Activated CD8-positive, alpha-beta memory T cell treated with anti-CD3 and anti-CD28 coated beads, Interleukin-2, amount 50 U/mL, for 48 hours (primary cell): ENCODE data around the gene PTCH2.

ENCODE experiments used
- DNase-seq: peaks from one replicate; pipeline ENCODE4 v3.0.0-alpha.2; 2020

PTCH2 gene, protein sequence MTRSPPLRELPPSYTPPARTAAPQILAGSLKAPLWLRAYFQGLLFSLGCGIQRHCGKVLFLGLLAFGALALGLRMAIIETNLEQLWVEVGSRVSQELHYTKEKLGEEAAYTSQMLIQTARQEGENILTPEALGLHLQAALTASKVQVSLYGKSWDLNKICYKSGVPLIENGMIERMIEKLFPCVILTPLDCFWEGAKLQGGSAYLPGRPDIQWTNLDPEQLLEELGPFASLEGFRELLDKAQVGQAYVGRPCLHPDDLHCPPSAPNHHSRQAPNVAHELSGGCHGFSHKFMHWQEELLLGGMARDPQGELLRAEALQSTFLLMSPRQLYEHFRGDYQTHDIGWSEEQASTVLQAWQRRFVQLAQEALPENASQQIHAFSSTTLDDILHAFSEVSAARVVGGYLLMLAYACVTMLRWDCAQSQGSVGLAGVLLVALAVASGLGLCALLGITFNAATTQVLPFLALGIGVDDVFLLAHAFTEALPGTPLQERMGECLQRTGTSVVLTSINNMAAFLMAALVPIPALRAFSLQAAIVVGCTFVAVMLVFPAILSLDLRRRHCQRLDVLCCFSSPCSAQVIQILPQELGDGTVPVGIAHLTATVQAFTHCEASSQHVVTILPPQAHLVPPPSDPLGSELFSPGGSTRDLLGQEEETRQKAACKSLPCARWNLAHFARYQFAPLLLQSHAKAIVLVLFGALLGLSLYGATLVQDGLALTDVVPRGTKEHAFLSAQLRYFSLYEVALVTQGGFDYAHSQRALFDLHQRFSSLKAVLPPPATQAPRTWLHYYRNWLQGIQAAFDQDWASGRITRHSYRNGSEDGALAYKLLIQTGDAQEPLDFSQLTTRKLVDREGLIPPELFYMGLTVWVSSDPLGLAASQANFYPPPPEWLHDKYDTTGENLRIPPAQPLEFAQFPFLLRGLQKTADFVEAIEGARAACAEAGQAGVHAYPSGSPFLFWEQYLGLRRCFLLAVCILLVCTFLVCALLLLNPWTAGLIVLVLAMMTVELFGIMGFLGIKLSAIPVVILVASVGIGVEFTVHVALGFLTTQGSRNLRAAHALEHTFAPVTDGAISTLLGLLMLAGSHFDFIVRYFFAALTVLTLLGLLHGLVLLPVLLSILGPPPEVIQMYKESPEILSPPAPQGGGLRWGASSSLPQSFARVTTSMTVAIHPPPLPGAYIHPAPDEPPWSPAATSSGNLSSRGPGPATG

GRCh38 chr1:44842862-44843655 is at the start of gene PTCH2:
Gene PTCH2, minus strand, starts transcription at chr1:44843253. Its CDS starts 321 bp downstream, at chr1:44842932.
- DNase-seq = peak; percentile 67

DNA sequence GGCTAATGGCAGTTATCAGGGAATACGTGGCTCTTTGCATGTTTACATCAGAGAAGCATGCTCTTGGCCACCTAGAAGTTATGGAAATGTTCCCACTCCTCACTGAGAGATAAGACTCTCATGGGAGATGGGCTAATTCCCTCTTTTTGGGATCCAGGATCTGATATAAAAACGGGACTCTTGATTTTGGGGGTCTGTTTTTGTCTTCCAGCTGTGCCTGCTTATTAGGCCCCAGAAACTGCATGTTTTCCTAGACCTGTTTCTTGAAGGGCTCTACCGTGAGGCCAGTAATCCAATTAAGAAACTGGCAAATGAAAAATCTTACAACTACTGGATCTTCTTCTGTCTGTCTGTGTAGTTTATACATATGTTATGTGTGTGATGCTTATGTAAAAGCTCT is 47.0 kb upstream of the PTCH2 start:
- no peak for DNase-seq

DNA sequence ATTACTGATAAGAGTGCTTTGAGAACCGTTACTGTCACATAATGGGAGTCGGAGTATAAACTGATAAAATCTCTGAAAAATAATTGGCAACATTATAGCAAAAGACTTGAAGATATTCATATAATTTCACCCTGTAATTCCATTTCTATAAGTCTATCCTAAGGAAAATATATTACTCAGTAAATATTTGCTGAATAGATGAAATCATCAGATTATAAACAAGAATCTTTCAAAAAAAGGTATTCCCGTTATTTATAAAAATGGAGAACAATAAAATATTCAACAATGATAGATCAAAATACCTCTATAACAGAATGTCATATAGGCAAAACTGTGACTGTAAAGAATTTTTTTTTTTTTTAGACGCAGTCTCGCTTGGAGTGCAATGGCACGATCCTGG is 42.4 kb upstream of the PTCH2 start:
- no peak for DNase-seq

DNA sequence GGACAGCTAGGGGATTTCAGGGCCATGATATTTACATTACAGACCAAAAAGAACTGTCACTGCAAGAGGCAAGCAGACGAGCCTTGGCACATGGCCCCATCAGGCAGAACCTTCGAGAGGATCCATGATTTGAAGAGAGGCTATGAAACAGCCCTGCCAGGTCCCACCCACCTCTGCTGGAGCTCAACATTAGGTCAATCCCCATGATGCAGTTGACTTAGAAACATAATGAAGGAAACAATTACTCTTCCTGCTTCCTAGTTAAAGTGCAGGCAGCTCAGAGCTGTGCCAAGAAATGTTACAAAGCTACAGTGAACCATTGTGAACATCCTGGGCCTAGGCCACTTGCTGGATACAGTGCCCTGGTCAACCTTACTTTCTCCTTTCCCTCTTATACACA is 41.7 kb upstream of the PTCH2 start:
- DNase-seq = no peak

DNA sequence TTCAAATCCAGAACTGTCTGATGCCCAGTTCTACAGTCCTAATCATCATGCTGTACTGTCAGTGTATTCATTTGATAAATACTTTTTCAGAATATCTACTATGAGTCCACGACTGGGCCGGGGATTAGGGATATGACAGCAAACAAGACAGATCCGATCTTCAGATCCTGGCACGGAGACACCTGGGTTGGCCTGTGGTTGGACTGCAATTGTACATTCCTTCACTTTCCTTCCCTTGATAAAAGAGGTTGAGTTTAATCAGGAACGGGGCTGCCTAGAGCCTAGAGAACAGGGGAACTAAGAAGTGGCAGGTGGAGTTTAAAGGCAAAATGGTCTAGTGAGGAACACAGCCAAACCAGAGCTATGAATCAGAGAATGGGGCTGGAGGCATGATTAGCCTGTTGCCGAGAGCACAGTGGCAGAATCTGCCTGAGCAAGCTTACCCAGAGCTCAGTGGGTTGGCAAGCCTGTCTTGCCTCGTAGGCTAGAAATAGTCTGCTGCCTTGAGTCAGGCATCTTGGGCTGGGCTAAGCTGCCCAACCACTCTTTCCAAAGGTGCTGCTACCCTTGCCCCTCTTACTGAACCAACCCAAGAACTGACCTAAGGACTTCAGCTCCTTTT is 38.1 kb upstream of the PTCH2 start:
- DNase-seq = no peak

GRCh38 chr1:44874155-44874554 is 31.1 kb upstream of the PTCH2 start:
- no peak for DNase-seq

- DNase-seq = no peak
Measured at GRCh38 chr1:44870096-44870495, 27.0 kb upstream of the PTCH2 start.

- no peak for DNase-seq
Measured at GRCh38 chr1:44867801-44868200, 24.7 kb upstream of the PTCH2 start.

DNA sequence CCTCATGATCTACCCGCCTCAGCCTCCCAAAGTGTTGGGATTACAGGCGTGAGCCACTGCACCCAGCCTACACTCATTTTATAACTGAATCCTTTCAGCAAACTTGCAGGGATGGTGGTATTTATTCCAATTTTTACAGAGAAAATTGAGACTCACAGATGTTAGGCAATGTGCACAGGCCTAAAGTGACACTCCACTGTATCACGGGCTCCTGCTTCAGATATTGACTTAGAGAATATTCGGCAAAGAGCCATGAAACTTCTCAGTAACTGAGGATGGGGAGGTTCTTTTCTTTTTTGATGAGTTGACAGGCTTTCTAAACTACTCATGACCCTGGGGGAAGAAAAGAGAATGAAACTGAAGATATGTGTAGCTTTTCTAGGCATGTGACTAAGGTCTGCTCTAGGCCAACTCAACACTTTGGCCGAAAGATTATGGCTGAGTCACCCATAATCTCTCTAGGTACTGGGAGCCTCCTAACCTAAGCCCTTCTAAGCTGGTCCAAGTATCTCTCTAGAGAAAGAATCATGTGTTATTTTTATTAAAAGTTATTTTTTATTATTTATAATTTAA is 19.9 kb upstream of the PTCH2 start:
- no peak for DNase-seq

GRCh38 chr1:44860891-44861425 is 17.9 kb upstream of the PTCH2 start:
- DNase-seq = no peak

DNA sequence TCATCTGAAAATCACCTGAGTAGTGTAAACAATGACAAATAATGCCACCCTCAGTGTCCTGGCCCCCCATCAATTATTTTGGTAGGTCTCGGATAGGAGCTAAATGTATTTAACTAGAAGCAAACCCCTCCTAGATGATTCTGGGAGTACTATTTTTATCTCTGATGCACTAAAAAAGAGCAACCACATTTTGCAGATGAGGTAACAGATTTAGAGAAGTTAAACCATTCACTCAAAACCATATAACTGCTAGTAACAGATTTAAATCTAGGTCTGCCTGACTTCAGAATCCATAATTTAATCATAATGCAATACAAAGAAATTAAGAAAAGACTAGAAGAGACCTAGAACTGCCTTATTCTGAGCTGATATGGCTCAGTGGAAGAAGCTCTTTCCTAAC is 17.3 kb upstream of the PTCH2 start:
- DNase-seq = no peak

GRCh38 chr1:44857446-44857845 is 14.4 kb upstream of the PTCH2 start:
- no peak for DNase-seq

- no peak for DNase-seq
Measured at GRCh38 chr1:44855742-44856141, 12.7 kb upstream of the PTCH2 start.

DNA sequence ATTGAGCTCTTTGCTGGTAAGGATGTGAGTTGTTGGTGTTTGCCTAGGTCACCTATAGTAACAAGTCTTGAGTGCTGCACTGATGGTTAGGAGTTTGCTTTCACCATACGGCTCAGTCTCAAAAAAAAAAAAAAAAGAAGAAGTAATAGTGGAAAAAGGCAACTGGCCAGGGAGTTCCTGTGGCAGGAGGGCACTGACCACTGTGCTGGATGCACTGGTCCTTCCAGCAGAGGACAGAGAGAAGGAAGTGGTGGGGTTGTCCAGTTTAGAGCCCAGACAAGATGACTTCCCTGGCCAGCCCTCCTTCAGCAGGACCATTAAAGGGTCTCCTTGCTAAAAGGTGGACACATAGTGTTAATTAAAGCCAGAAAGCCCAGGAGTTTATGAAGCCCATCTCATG is 11.9 kb upstream of the PTCH2 start:
- no peak for DNase-seq

GRCh38 chr1:44853201-44853600 is 10.1 kb upstream of the PTCH2 start:
- DNase-seq = no peak

GRCh38 chr1:44851308-44851707 is 8.3 kb upstream of the PTCH2 start:
- no peak for DNase-seq

GRCh38 chr1:44849575-44850132 is 6.6 kb upstream of the PTCH2 start:
- no peak for DNase-seq

DNA sequence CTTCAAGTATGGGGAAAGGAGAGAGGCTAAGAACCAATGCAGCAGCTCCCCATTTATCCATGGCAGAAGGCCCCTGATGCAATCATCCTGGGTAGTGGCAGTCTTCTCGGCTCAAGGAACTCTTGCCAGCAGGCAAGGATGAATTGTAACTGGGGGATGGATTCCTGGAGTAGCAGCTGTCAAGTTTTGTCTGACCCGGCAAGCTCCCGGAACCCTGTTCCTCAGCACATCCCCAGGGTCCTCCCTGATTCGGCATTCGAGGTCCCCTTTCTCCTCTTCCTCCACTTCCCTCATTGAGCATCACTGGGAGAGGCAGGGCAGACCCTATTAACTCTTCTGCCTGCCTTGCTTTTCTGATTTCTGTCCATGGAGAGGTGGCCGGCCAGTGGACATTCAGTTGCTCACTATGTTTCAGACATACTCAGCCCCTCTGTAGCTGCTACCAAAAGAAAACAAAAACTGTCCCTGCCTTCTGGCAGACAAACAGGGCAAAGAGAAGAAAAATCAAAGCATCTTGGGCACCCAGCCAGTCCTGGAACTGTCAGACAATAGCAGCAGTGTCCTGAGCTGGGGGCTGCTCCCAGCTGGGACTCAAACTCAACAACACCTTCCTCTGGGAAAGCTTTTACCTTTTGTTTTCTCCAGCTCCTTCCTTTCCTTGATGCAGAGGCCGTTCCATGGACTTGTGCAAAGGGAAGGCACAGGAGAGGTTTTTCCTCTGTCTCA is 5.6 kb upstream of the PTCH2 start:
- no peak for DNase-seq

- DNase-seq = no peak
Measured at GRCh38 chr1:44847845-44848244, 4.8 kb upstream of the PTCH2 start.

- DNase-seq = no peak
Measured at GRCh38 chr1:44846985-44847384, 3.9 kb upstream of the PTCH2 start.
